ENCODE measurements around the gene ARHGEF6.

GRCh38 chrX:136658151-136658550 is 122.6 kb downstream of the ARHGEF6 start:
- TF ChIP-seq CTCF (IDR thresholded peaks at IDR 0.05; ENCODE audit: poor library complexity) (no peak), EZH2phosphoT487 (IDR thresholded peaks at IDR 0.05; ENCODE audit: low read depth, severe bottlenecking, unreplicated experiment) (no peak), EZH2 (IDR thresholded peaks at IDR 0.05; ENCODE audit: borderline replicate concordance) (no peak)

All from hepatocyte (in vitro differentiated cells).